Osteocyte (in vitro differentiated cells): ENCODE results near the gene OR2Z1. TPM values are rescaled to one million over a fixed set of nuclear protein-coding genes. Genes with fewer than 3 reads are reported as not detected.

Experiments used
- DNase-seq: peaks from one replicate; pipeline ENCODE4 v3.0.0; 2021; ENCODE audit warnings: mixed read lengths; ENCODE audit not compliant: unreplicated experiment; ENCODE audit errors: extremely low spot score
- H3K27ac Mint-ChIP-seq: one replicate; pipeline ENCODE4 v1.8.0; 2021; ENCODE audit warnings: mild to moderate bottlenecking, mixed read lengths; ENCODE audit not compliant: unreplicated experiment
- H3K27me3 Mint-ChIP-seq: one replicate; pipeline ENCODE4 v1.8.0; 2021; ENCODE audit warnings: mixed read lengths; ENCODE audit not compliant: unreplicated experiment
- H3K36me3 Mint-ChIP-seq: one replicate; pipeline ENCODE4 v1.8.0; 2021; ENCODE audit warnings: mixed read lengths; ENCODE audit not compliant: unreplicated experiment
- H3K4me1 Mint-ChIP-seq: one replicate; pipeline ENCODE4 v1.8.0; 2021; ENCODE audit warnings: mixed read lengths; ENCODE audit not compliant: unreplicated experiment
- H3K4me3 Mint-ChIP-seq: one replicate; pipeline ENCODE4 v1.8.0; 2021; ENCODE audit warnings: mild to moderate bottlenecking, moderate library complexity, mixed read lengths; ENCODE audit not compliant: unreplicated experiment
- H3K9me3 Mint-ChIP-seq: one replicate; pipeline ENCODE4 v1.8.0; 2021; ENCODE audit warnings: mixed read lengths; ENCODE audit not compliant: unreplicated experiment
- total RNA-seq: library from RNA; stranded (reverse); gene quantifications from 2 replicates; pipeline ENCODE4 v1.2.1, GENCODE V29; 2021
- TF ChIP-seq, protein P1 (sequence below): fragments of 200-600 bp; sonication (generic); IDR thresholded peaks from 2 replicates; pipeline ENCODE4 v1.5.0; 2021; ENCODE audit warnings: antibody characterized with exemption, mild to moderate bottlenecking, moderate library complexity

OR2Z1 gene
- total RNA-seq, 1 donor from 2014 or later = not detected

DNA sequence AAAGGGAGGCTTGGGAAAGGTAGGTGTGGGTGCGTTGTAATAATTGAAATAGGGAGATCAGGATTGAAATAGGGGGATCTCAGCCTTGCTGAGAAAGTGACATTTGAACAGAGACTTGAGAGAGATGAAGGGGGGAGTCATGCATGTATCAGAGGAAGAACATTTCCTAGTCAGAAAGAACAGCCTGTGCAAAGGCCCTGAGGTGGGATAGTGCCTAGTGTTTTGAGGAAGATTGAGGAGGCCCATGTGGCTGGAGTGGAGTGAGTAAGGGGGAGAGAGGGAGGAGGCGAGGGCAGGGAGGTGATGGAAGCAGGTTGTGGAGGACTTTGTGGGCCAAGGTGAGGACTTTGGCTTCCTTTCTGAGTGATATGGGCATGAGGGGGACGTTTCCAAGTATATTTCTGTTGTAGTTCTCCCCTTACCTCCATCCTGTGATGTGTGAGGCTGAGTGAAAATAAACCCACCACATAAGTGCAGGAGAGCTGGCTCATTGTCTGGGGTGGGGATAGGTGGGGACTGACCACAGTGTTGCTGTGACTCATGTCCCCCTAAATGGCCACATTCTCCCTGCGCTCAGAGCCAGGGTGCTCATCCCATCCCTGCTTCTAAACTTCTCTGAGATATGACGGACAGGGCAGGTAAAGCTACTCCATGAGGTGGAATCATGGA, 40.6 kb upstream of the OR2Z1 start:
- TF ChIP-seq, protein P1, sequence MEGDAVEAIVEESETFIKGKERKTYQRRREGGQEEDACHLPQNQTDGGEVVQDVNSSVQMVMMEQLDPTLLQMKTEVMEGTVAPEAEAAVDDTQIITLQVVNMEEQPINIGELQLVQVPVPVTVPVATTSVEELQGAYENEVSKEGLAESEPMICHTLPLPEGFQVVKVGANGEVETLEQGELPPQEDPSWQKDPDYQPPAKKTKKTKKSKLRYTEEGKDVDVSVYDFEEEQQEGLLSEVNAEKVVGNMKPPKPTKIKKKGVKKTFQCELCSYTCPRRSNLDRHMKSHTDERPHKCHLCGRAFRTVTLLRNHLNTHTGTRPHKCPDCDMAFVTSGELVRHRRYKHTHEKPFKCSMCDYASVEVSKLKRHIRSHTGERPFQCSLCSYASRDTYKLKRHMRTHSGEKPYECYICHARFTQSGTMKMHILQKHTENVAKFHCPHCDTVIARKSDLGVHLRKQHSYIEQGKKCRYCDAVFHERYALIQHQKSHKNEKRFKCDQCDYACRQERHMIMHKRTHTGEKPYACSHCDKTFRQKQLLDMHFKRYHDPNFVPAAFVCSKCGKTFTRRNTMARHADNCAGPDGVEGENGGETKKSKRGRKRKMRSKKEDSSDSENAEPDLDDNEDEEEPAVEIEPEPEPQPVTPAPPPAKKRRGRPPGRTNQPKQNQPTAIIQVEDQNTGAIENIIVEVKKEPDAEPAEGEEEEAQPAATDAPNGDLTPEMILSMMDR = no peak
- Mint-ChIP-seq H3K27me3 (no peaks in the 10 kb centered on the region), H3K27ac (no peak overlapping the region), H3K36me3 (no peaks in the 10 kb centered on the region), H3K4me1 (no peaks in the 10 kb centered on the region), H3K4me3 (no peak overlapping the region), H3K9me3 (peaks cover 14% of the 10 kb centered on the region)
- DNase-seq = no peak

DNA sequence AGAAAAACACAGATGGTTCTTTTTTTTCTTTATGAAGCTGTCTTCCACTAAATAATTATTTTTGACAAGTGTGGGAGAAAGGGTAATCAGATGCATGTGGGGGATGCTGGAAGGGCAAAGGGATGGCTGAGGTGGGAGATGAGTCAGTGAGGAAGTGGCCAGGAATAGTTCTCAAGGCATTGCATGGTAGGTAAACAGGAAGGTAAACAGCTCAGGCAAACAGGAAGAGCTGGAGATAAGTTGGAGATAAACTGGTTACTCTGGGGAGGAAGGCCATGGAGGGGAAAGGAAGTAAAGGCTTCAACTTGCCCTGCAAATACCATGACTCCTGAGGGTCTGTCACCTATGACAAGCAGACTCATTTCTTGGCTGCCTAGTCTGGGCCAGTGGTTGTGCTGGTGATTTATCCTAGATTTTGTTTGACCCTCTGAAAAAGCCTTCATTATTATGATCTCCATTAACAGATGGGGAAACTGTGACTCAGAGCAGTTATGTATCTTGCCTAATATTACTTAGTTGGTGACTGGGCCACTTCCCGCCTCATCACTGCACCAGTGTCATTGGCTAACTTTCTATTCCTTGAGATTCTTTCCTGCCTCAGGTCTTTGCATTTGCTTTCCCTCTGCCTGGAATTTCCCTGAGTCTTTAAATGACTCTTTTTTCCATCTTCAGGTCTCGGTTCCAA, 39.9 kb upstream of the OR2Z1 start:
- Mint-ChIP-seq H3K36me3 (no peaks in the 10 kb centered on the region), H3K9me3 (peaks cover 11% of the 10 kb centered on the region), H3K27me3 (no peaks in the 10 kb centered on the region), H3K4me1 (no peaks in the 10 kb centered on the region), H3K4me3 (no peak overlapping the region), H3K27ac (no peak overlapping the region)
- TF ChIP-seq, protein P1 = no peak
- DNase-seq = no peak

DNA sequence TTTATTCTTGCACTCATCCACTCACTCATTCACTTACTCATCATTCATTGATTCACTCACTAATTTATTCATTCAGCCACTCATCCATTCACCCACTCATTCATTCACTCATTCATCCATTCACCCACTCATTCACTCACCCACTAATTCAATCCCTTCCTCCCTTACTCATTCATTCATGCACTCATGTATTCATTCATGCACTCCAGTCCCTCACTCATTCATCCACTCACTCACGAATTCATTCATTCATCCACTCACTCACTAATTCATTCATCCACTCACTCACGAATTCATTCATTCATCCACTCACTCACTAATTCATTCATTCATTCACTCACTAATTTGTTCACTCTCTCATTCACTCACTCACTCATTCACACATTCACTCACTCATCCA, 39.0 kb upstream of the OR2Z1 start:
- no peak overlapping the region for H3K4me3 Mint-ChIP-seq
- no peaks in the 10 kb centered on the region for H3K27me3 Mint-ChIP-seq
- peaks cover 11% of the 10 kb centered on the region for H3K9me3 Mint-ChIP-seq
- TF ChIP-seq, protein P1 = no peak
- H3K4me1 Mint-ChIP-seq = no peaks in the 10 kb centered on the region
- no peak overlapping the region for H3K27ac Mint-ChIP-seq
- no peaks in the 10 kb centered on the region for H3K36me3 Mint-ChIP-seq
- DNase-seq = no peak

DNA sequence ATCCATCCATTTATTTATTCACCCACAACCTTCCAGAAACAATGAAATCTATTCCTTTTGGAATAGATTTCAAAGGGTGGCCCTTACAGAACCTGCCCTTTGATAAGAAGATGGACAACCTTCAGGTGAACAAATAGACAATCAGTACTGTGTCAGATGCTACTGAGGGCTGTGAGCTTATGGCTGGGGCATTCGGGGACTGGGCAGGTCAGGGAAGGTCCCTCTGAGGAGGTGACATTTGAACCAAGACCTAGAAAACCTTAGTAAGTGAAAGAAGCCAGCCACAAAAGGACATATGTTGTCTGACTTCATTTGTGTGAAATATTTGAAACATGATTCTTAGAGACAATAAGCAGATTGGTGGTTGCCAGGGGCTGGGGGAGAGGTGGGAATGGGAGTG, 38.5 kb upstream of the OR2Z1 start:
- no peaks in the 10 kb centered on the region for H3K36me3 Mint-ChIP-seq
- no peak overlapping the region for H3K4me3 Mint-ChIP-seq
- no peak overlapping the region for H3K27ac Mint-ChIP-seq
- no peaks in the 10 kb centered on the region for H3K27me3 Mint-ChIP-seq
- no peaks in the 10 kb centered on the region for H3K4me1 Mint-ChIP-seq
- DNase-seq = no peak
- H3K9me3 Mint-ChIP-seq = peaks cover 11% of the 10 kb centered on the region
- TF ChIP-seq, protein P1 = no peak
